Calu3 (cell line): ENCODE data around the gene GPSM1. TPM values are rescaled to one million over a fixed set of nuclear protein-coding genes. Genes with fewer than 3 reads are reported as not detected.

Source experiments
- BruUV-seq: library from RNA; stranded (reverse); fragments of 400-500 nt; replicated peaks from 2 replicates; lab custom pipeline; 2021; lab: Mats Ljungman, UMichigan
- CTCF ChIA-PET: fragments of 300-600 bp; sonication (Branson Sonifier 250); formaldehyde crosslinking; loops from one replicate; lab custom pipeline; 2022; ENCODE audit warnings: antibody characterized with exemption; lab: Charles Lee
- DNase-seq: peaks from one replicate; pipeline ENCODE4 v3.0.0; 2022
- H3K27ac Mint-ChIP-seq: one replicate; pipeline ENCODE4 v1.8.0; 2022; ENCODE audit warnings: mixed read lengths; ENCODE audit not compliant: unreplicated experiment
- H3K27me3 Mint-ChIP-seq: one replicate; pipeline ENCODE4 v1.8.0; 2022; ENCODE audit warnings: mixed read lengths; ENCODE audit not compliant: unreplicated experiment
- H3K36me3 Mint-ChIP-seq: one replicate; pipeline ENCODE4 v1.8.0; 2022; ENCODE audit warnings: mild to moderate bottlenecking, moderate library complexity, mixed read lengths; ENCODE audit not compliant: insufficient read depth, unreplicated experiment
- H3K4me1 Mint-ChIP-seq: one replicate; pipeline ENCODE4 v1.8.0; 2022; ENCODE audit warnings: mild to moderate bottlenecking, low read depth, mixed read lengths; ENCODE audit not compliant: unreplicated experiment
- H3K4me3 Mint-ChIP-seq: one replicate; pipeline ENCODE4 v1.8.0; 2022; ENCODE audit warnings: mild to moderate bottlenecking, low read depth, moderate library complexity, mixed read lengths; ENCODE audit not compliant: unreplicated experiment
- H3K9me3 Mint-ChIP-seq: one replicate; pipeline ENCODE4 v1.8.0; 2022; ENCODE audit warnings: low read depth, mixed read lengths; ENCODE audit not compliant: unreplicated experiment
- CTCF ChIP-seq: fragments of 200-600 bp; IDR thresholded peaks from one replicate; pipeline ENCODE4 v1.8.0; 2022; ENCODE audit warnings: antibody characterized with exemption; ENCODE audit not compliant: unreplicated experiment
- intact Hi-C: fragments of 100-400 bp; cut with micrococcal nuclease; formaldehyde crosslinking; loops from one replicate; pipeline ENCODE4 v1.10.0; 2022; ENCODE audit not compliant: unreplicated experiment
- total RNA-seq: library from RNA; stranded (reverse); gene quantifications from 2 replicates; pipeline ENCODE4 v1.2.3, GENCODE V29; 2022

The GPSM1 gene
- total RNA-seq, 1 experiment from 2014 or later, result 3.9 TPM

GRCh38 chr9:136279471-136279870, 47.9 kb upstream of the GPSM1 start:
- H3K9me3 Mint-ChIP-seq, result no peaks in the 10 kb centered on the region
- H3K4me3 Mint-ChIP-seq, result no peak overlapping the region
- H3K4me1 Mint-ChIP-seq, result no peaks in the 10 kb centered on the region
- H3K36me3 Mint-ChIP-seq, result peaks cover 5% of the 10 kb centered on the region
- CTCF ChIA-PET, result no interaction called here
- TF ChIP-seq CTCF, result no peak
- H3K27me3 Mint-ChIP-seq, result peaks cover 23% of the 10 kb centered on the region
- intact Hi-C loops, result no loop called here
- no peak overlapping the region for H3K27ac Mint-ChIP-seq
- no TSS peak for BruUV-seq
- DNase-seq, result no peak

- no peak for DNase-seq
- CTCF ChIA-PET, result no interaction called here
Measured at GRCh38 chr9:136280535-136281315, 46.6 kb upstream of the GPSM1 start.

GRCh38 chr9:136281421-136282271, 45.7 kb upstream of the GPSM1 start:
- H3K36me3 Mint-ChIP-seq, result peaks cover 5% of the 10 kb centered on the region
- H3K4me3 Mint-ChIP-seq, result no peak overlapping the region
- H3K27ac Mint-ChIP-seq, result no peak overlapping the region
- BruUV-seq, result no TSS peak
- no peak for TF ChIP-seq CTCF
- intact Hi-C loops, result loop anchor here (10.0 kb wide), 1 partner anchor 137 kb away; no protein-coding TSS in a partner anchor
- no peaks in the 10 kb centered on the region for H3K9me3 Mint-ChIP-seq
- DNase-seq, result no peak
- CTCF ChIA-PET, result no interaction called here
- H3K4me1 Mint-ChIP-seq, result no peaks in the 10 kb centered on the region
- peaks cover 7% of the 10 kb centered on the region for H3K27me3 Mint-ChIP-seq

More at GRCh38 chr9:136280535-136281315, 46.6 kb upstream of the GPSM1 start:
- H3K27me3 Mint-ChIP-seq, result peaks cover 12% of the 10 kb centered on the region
- H3K27ac Mint-ChIP-seq, result no peak overlapping the region
- no TSS peak for BruUV-seq
- H3K4me3 Mint-ChIP-seq, result no peak overlapping the region
- TF ChIP-seq CTCF, result no peak
- intact Hi-C loops, result loop anchor here (10.0 kb wide), 1 partner anchor 136 kb away; no protein-coding TSS in a partner anchor
- H3K4me1 Mint-ChIP-seq, result no peaks in the 10 kb centered on the region
- H3K9me3 Mint-ChIP-seq, result no peaks in the 10 kb centered on the region
- H3K36me3 Mint-ChIP-seq, result peaks cover 5% of the 10 kb centered on the region

GRCh38 chr9:136282272-136282861, 45.0 kb upstream of the GPSM1 start:
- no peaks in the 10 kb centered on the region for H3K9me3 Mint-ChIP-seq
- H3K27ac Mint-ChIP-seq, result no peak overlapping the region
- H3K4me3 Mint-ChIP-seq, result no peak overlapping the region
- no peak for DNase-seq
- no peaks in the 10 kb centered on the region for H3K4me1 Mint-ChIP-seq
- no peak for TF ChIP-seq CTCF
- intact Hi-C loops, result loop anchor here (10.0 kb wide), 1 partner anchor 138 kb away; no protein-coding TSS in a partner anchor
- CTCF ChIA-PET, result no interaction called here
- no TSS peak for BruUV-seq
- peaks cover 11% of the 10 kb centered on the region for H3K27me3 Mint-ChIP-seq
- H3K36me3 Mint-ChIP-seq, result peaks cover 5% of the 10 kb centered on the region
